HL-60 (cell line): ENCODE data around the gene ATP5MG.

Experiments
- DNase-seq, 2 experiments: peaks; one replicate each; pipeline ENCODE4 v3.0.0-alpha.2; 2010 to 2020; ENCODE audit warnings: low read depth in 1 of 2, low spot score in 1 of 2
- H3K27ac ChIP-seq: fragments of 250-450 bp; sonication (Bioruptor Pico); replicated peaks from 2 replicates; pipeline ENCODE4 v1.5.1; 2020; ENCODE audit warnings: mild to moderate bottlenecking, moderate library complexity
- H3K27me3 ChIP-seq: fragments of 250-450 bp; sonication (Bioruptor Pico); 2 replicates; pipeline ENCODE4 v1.5.1; 2021; ENCODE audit warnings: mild to moderate bottlenecking, moderate library complexity; ENCODE audit not compliant: insufficient read depth, poor library complexity, severe bottlenecking
- H3K4me3 ChIP-seq: replicated peaks from 2 replicates; pipeline ENCODE4 v1.5.1; 2011; ENCODE audit warnings: mild to moderate bottlenecking, control low read depth, low read length; ENCODE audit not compliant: insufficient read depth
- GABPA ChIP-seq: IDR thresholded peaks from 2 replicates; pipeline ENCODE4 v1.6.1; 2012; ENCODE audit warnings: low read depth
- POLR2AphosphoS5 ChIP-seq: IDR thresholded peaks from 2 replicates; pipeline ENCODE4 v1.6.1; 2012; ENCODE audit warnings: low read depth
- SPI1 ChIP-seq: IDR thresholded peaks from 2 replicates; pipeline ENCODE4 v1.6.1; 2012; ENCODE audit warnings: low read depth, mild to moderate bottlenecking, borderline replicate concordance
- TF ChIP-seq, protein P1 (sequence below): IDR thresholded peaks from one replicate; pipeline ENCODE4 v1.5.1; 2011; ENCODE audit warnings: low read length, control low read depth, inconsistent platforms; ENCODE audit not compliant: insufficient read depth
- TF ChIP-seq, protein P2 (sequence below): IDR thresholded peaks from 2 replicates; pipeline ENCODE4 v1.6.1; 2012; ENCODE audit warnings: low read depth; ENCODE audit not compliant: insufficient replicate concordance

Gene ATP5MG

DNA sequence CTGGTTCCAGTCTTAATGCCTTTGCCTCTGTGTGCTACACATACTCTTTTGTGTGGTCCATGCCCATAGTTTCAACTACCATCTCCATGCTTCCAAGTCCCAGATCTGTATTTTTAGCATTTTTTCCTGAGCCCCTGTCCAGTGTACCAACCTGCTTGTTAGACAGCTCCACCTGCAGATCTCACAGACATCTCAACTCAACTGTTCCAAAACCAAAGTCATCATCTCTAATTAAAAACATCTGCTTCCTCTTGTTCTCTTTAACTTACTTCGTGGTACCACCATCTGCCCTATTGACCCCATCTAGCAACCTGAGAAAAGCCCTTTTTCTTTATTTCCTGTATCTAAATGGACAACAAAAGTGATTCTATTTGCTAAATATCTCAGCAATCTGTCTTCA is 26.3 kb downstream of the ATP5MG start:
- H3K27me3 ChIP-seq = no peaks in the 10 kb centered on the region
- no peak overlapping the region for H3K4me3 ChIP-seq
- TF ChIP-seq, protein P1, sequence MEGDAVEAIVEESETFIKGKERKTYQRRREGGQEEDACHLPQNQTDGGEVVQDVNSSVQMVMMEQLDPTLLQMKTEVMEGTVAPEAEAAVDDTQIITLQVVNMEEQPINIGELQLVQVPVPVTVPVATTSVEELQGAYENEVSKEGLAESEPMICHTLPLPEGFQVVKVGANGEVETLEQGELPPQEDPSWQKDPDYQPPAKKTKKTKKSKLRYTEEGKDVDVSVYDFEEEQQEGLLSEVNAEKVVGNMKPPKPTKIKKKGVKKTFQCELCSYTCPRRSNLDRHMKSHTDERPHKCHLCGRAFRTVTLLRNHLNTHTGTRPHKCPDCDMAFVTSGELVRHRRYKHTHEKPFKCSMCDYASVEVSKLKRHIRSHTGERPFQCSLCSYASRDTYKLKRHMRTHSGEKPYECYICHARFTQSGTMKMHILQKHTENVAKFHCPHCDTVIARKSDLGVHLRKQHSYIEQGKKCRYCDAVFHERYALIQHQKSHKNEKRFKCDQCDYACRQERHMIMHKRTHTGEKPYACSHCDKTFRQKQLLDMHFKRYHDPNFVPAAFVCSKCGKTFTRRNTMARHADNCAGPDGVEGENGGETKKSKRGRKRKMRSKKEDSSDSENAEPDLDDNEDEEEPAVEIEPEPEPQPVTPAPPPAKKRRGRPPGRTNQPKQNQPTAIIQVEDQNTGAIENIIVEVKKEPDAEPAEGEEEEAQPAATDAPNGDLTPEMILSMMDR = no peak
- TF ChIP-seq SPI1 (no peak), GABPA (no peak), POLR2AphosphoS5 (no peak)
- TF ChIP-seq, protein P2, sequence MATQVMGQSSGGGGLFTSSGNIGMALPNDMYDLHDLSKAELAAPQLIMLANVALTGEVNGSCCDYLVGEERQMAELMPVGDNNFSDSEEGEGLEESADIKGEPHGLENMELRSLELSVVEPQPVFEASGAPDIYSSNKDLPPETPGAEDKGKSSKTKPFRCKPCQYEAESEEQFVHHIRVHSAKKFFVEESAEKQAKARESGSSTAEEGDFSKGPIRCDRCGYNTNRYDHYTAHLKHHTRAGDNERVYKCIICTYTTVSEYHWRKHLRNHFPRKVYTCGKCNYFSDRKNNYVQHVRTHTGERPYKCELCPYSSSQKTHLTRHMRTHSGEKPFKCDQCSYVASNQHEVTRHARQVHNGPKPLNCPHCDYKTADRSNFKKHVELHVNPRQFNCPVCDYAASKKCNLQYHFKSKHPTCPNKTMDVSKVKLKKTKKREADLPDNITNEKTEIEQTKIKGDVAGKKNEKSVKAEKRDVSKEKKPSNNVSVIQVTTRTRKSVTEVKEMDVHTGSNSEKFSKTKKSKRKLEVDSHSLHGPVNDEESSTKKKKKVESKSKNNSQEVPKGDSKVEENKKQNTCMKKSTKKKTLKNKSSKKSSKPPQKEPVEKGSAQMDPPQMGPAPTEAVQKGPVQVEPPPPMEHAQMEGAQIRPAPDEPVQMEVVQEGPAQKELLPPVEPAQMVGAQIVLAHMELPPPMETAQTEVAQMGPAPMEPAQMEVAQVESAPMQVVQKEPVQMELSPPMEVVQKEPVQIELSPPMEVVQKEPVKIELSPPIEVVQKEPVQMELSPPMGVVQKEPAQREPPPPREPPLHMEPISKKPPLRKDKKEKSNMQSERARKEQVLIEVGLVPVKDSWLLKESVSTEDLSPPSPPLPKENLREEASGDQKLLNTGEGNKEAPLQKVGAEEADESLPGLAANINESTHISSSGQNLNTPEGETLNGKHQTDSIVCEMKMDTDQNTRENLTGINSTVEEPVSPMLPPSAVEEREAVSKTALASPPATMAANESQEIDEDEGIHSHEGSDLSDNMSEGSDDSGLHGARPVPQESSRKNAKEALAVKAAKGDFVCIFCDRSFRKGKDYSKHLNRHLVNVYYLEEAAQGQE = no peak
- H3K27ac ChIP-seq = no peak overlapping the region
- no peak for DNase-seq

DNA sequence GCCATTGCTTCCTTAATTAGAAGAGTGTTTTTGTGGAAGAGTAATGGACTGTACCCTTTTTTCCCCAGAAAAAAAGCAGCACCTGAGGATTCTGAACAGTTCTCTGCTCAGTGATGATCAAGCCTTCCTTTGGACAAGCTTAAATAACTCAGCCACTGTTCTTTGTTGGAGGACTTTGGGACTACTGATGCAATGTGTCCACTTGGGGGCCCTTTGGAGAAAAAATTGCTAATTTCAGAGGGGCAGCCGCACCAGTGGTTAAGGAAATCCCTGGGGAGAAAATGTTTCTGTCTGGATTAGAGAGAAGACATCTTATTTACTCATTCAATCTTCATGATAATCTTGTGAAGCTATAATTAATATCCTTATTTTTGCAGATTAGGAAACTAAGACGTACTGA is 29.6 kb downstream of the ATP5MG start:
- H3K27ac ChIP-seq = no peak overlapping the region
- no peak overlapping the region for H3K4me3 ChIP-seq
- TF ChIP-seq POLR2AphosphoS5 (no peak), SPI1 (no peak), GABPA (no peak)
- TF ChIP-seq, protein P1 = no peak
- TF ChIP-seq, protein P2 = no peak
- DNase-seq = no peak
- no peaks in the 10 kb centered on the region for H3K27me3 ChIP-seq

DNA sequence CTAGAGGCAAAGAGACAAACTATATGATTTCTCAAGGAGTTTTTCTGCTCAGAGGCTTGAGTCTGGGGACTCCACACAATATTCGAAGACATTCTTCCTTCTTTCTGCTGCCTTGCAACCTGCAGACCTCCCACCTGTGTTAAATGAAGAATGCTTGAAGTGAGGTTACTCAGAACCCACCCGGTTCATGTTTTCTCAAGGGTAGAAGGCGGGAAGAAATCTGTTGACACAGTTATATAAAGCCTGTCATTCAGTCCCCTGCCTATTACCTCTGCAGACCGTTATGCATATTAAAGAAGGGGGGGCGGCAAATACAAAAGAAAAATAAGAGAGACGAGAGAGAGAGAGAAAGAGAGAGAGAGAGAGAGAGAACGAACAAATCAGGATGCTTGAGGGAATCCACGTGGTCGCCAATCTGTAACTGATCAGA is 32.7 kb downstream of the ATP5MG start:
- no peak overlapping the region for H3K27ac ChIP-seq
- TF ChIP-seq GABPA (no peak), POLR2AphosphoS5 (no peak), SPI1 (no peak)
- TF ChIP-seq, protein P2 = no peak
- TF ChIP-seq, protein P1 = no peak
- no peak overlapping the region for H3K4me3 ChIP-seq
- H3K27me3 ChIP-seq = no peaks in the 10 kb centered on the region
- DNase-seq = no peak
